GM12874 (cell line): ENCODE results near the gene CNTLN.

Experiments used
- CTCF ChIP-seq: IDR thresholded peaks from 2 replicates; pipeline ENCODE4 v1.5.1; 2011; ENCODE audit warnings: low read depth, mild to moderate bottlenecking, control low read depth, low read length, moderate library complexity; ENCODE audit not compliant: insufficient read depth

Gene CNTLN, protein sequence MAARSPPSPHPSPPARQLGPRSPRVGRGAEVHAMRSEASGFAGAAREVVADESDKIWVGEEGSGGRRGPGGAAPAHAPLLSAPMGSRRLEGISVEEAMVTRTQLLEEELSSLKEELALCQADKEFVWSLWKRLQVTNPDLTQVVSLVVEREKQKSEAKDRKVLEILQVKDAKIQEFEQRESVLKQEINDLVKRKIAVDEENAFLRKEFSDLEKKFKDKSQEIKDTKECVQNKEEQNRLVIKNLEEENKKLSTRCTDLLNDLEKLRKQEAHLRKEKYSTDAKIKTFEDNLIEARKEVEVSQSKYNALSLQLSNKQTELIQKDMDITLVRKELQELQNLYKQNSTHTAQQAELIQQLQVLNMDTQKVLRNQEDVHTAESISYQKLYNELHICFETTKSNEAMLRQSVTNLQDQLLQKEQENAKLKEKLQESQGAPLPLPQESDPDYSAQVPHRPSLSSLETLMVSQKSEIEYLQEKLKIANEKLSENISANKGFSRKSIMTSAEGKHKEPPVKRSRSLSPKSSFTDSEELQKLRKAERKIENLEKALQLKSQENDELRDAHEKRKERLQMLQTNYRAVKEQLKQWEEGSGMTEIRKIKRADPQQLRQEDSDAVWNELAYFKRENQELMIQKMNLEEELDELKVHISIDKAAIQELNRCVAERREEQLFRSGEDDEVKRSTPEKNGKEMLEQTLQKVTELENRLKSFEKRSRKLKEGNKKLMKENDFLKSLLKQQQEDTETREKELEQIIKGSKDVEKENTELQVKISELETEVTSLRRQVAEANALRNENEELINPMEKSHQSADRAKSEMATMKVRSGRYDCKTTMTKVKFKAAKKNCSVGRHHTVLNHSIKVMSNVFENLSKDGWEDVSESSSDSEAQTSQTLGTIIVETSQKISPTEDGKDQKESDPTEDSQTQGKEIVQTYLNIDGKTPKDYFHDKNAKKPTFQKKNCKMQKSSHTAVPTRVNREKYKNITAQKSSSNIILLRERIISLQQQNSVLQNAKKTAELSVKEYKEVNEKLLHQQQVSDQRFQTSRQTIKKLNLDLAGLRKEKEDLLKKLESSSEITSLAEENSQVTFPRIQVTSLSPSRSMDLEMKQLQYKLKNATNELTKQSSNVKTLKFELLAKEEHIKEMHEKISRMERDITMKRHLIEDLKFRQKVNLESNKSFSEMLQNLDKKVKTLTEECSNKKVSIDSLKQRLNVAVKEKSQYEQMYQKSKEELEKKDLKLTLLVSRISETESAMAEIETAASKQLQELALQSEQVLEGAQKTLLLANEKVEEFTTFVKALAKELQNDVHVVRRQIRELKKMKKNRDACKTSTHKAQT (N-terminal part only)

DNA sequence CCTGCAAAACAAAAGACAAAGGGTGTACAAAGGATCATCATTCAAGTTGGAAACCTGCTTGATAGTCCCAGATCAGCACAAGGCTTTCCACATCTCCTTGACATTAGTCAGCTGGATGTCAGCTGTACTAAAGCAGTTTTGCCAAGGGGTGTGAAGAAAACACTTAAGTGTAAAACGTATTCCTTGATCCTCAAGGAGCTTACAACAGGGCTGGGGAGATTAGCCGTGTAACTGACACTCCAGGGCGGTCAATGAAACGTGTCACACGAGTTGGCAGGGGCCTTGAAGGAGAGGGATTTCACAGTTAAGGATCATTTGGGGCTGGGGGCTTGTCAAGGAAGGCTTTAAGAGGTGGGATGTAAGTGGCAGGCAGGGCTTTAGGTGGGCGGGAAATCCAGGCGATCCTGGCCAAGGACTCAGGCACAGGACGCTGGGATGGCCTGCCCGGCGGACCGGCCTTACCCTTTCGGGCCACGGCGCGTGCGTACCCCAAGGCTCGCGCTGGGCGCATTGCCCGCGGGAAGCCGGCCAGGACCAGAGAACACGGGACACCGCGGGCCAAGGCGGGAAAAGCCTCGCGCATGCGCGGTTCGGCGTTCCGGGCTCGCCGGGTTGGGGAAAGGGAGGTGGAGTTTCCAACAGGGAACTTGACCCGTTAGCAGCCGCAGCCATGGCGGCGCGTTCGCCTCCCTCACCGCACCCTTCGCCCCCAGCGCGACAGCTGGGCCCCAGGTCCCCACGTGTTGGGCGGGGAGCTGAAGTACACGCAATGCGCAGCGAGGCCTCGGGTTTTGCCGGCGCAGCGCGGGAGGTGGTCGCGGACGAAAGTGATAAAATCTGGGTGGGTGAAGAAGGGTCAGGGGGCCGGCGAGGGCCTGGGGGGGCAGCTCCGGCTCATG is at the start of gene CNTLN:
TSS of gene CNTLN (plus strand) at position 645 of the 899 bp plus-strand sequence. CDS start at position 671, 26 bp downstream.
- no peak for TF ChIP-seq CTCF

GRCh38 chr9:17088566-17088965 is 46.3 kb upstream of the CNTLN start:
- TF ChIP-seq CTCF = no peak

DNA sequence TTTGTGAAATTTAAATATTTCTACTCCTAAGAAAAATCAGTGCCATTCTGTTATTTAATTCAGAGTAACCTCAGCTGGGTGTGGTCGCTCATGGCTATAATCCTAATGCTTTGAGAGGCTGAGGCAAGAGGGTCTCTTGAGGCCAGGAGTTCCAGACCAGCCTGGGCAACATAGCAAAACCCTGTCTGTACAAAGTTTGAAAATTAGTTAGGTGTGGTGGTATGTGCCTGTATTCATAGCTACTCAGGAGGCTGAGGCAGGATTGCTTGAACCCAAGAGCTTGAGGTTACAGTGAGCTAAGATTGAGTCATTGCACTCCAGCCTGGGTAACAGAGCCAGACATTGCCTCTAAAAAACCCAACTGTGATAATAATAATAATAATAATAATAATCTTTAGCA is 44.8 kb upstream of the CNTLN start:
- no peak for TF ChIP-seq CTCF

DNA sequence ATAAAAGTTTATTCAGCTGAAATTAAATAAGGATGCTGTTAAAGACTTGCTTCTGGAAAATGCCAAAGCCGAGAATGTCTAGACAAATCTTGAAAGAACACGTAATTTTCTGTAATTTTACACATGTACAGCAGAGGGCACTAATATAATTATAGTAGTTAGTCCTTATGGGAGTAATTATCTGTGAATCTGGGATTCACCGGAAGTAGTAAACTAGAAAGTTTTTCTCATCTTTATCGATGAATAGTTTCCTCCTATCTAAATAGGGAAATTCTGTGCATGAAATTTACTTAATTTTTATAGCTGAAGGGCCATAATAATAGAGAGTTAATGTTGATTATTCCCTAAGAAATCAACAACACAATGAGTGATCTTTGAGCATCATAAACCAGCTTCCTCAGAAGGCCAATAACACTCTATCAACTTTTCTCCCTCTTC is 18.4 kb upstream of the CNTLN start:
- TF ChIP-seq CTCF = no peak

DNA sequence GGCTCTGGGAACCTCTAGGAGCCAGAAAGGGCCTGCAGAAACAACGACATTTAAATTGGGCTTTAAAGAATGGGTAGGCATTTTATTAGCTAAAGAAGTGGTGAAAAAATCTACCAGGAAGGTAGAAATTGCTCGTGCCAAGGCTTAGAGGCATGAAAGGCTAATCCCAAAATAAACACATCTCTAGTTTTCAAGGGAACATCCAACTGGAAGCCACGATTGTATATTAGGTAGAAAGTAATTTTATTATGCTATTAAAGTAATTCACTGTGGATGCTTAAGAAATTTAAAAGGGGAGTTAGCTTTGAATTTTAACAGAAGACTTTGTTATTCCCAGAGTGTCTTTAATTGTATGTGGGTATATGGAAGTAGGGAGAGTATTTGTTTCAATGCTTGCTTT is 17.5 kb upstream of the CNTLN start:
- TF ChIP-seq CTCF = no peak

DNA sequence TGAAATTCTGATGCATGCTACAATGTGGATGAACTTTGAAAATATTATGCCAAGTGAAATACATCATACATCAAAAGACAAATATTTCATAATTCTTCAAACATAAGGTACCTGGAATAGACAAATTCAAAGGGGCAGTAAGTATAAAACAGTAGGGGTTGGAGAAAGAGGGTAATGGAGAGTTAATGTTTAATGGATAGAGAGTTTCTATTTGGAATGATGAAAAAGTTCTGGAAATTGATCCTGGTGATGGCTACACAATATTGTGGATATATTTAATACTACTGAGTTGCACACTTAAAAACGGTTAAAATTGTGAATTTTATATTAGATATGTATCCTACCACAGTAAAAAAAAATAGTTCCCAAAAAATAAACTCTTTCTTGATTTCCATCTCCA is 14.6 kb upstream of the CNTLN start:
- TF ChIP-seq CTCF = no peak
